NCI-H2196 treated with DMSO at 0.1 percent for 48 hours (cell line): ENCODE data around the gene PRPH2.
"Not testable (repeated sequence)": the region's sequence is repeated elsewhere in the genome, so short reads cannot be mapped to it uniquely, and the experiment has no call there.

Experiments used
- DNase-seq: peaks from one replicate; lab custom pipeline; 2025; ENCODE audit not compliant: unreplicated experiment; lab: John Stamatoyannopoulos, UW

PRPH2 gene

GRCh38 chr6:42742116-42742894 lies 19.9 kb upstream of the PRPH2 start:
- no peak for DNase-seq

GRCh38 chr6:42740725-42741124 lies 18.3 kb upstream of the PRPH2 start:
- DNase-seq: no peak

GRCh38 chr6:42735976-42736375 lies 13.6 kb upstream of the PRPH2 start:
- no peak for DNase-seq

- not testable (repeated sequence) for DNase-seq
Measured at GRCh38 chr6:42733867-42734481, 11.6 kb upstream of the PRPH2 start.

GRCh38 chr6:42729731-42730130 lies 7.3 kb upstream of the PRPH2 start:
- no peak for DNase-seq

- DNase-seq: no peak
Measured at GRCh38 chr6:42727627-42728026, 5.2 kb upstream of the PRPH2 start.

GRCh38 chr6:42727087-42727611 lies 4.8 kb upstream of the PRPH2 start:
- no peak for DNase-seq

- DNase-seq: peak; percentile 74
Measured at GRCh38 chr6:42726485-42727086, 4.2 kb upstream of the PRPH2 start.

GRCh38 chr6:42726026-42726425 lies 3.6 kb upstream of the PRPH2 start:
- DNase-seq: no peak

- DNase-seq: no peak
Measured at GRCh38 chr6:42724825-42725224, 2.4 kb upstream of the PRPH2 start.

- no peak for DNase-seq
Measured at GRCh38 chr6:42720739-42721138, 1.7 kb downstream of the PRPH2 start.

- no peak for DNase-seq
Measured at GRCh38 chr6:42715871-42716270, 6.5 kb downstream of the PRPH2 start.

- DNase-seq: no peak
Measured at GRCh38 chr6:42714098-42714761, 8.2 kb downstream of the PRPH2 start.

- no peak for DNase-seq
Measured at GRCh38 chr6:42711930-42712329, 10.5 kb downstream of the PRPH2 start.

- no peak for DNase-seq
Measured at GRCh38 chr6:42710316-42710715, 12.1 kb downstream of the PRPH2 start.

GRCh38 chr6:42709871-42710270 lies 12.5 kb downstream of the PRPH2 start:
- DNase-seq: no peak

GRCh38 chr6:42708096-42708495 lies 14.3 kb downstream of the PRPH2 start:
- no peak for DNase-seq

GRCh38 chr6:42707595-42707994 lies 14.8 kb downstream of the PRPH2 start:
- no peak for DNase-seq

- DNase-seq: no peak
Measured at GRCh38 chr6:42704937-42705374, 17.4 kb downstream of the PRPH2 start.

GRCh38 chr6:42704251-42704936 lies 18.0 kb downstream of the PRPH2 start:
- DNase-seq: no peak

GRCh38 chr6:42702786-42703185 lies 19.6 kb downstream of the PRPH2 start:
- DNase-seq: not testable (repeated sequence)
